NCI-H146 treated with DMSO at 0.1 percent for 48 hours (cell line): Measurements from ENCODE around the gene KIAA1614.

Source experiments
- DNase-seq: peaks from one replicate; lab custom pipeline; 2025; ENCODE audit not compliant: unreplicated experiment; lab: John Stamatoyannopoulos, UW

KIAA1614 gene

GRCh38 chr1:180923021-180923841, 10.5 kb downstream of the KIAA1614 start:
- DNase-seq, result no peak

GRCh38 chr1:180923887-180924286, 11.2 kb downstream of the KIAA1614 start:
- DNase-seq, result no peak

- no peak for DNase-seq
Measured at GRCh38 chr1:180924939-180925338, 12.2 kb downstream of the KIAA1614 start.

GRCh38 chr1:180925471-180926051, 12.9 kb downstream of the KIAA1614 start:
- no peak for DNase-seq

GRCh38 chr1:180926164-180926981, 13.7 kb downstream of the KIAA1614 start:
- DNase-seq, result no peak

GRCh38 chr1:180927348-180927747, 14.7 kb downstream of the KIAA1614 start:
- DNase-seq, result no peak

GRCh38 chr1:180927841-180928240, 15.1 kb downstream of the KIAA1614 start:
- DNase-seq, result no peak

- DNase-seq, result peak; percentile 98
Measured at GRCh38 chr1:180928331-180929230, 15.9 kb downstream of the KIAA1614 start.

GRCh38 chr1:180929389-180929788, 16.7 kb downstream of the KIAA1614 start:
- no peak for DNase-seq

- no peak for DNase-seq
Measured at GRCh38 chr1:180930687-180931086, 18.0 kb downstream of the KIAA1614 start.

- DNase-seq, result no peak
Measured at GRCh38 chr1:180931529-180931928, 18.8 kb downstream of the KIAA1614 start.

- DNase-seq, result no peak
Measured at GRCh38 chr1:180932378-180932777, 19.7 kb downstream of the KIAA1614 start.

- DNase-seq, result no peak
Measured at GRCh38 chr1:180933141-180933540, 20.4 kb downstream of the KIAA1614 start.

- no peak for DNase-seq
Measured at GRCh38 chr1:180934563-180934962, 21.9 kb downstream of the KIAA1614 start.

- no peak for DNase-seq
Measured at GRCh38 chr1:180935326-180936109, 22.8 kb downstream of the KIAA1614 start.

GRCh38 chr1:180936110-180937011, 23.7 kb downstream of the KIAA1614 start:
- no peak for DNase-seq

- no peak for DNase-seq
Measured at GRCh38 chr1:180937012-180937372, 24.3 kb downstream of the KIAA1614 start.

GRCh38 chr1:180937624-180938225, 25.0 kb downstream of the KIAA1614 start:
- DNase-seq, result no peak
